Kasumi-1 (cell line): Measurements from ENCODE around the gene CUX1.
"Not testable (repeated sequence)": the region's sequence is repeated elsewhere in the genome, so short reads cannot be mapped to it uniquely, and the experiment has no call there.

ENCODE experiments used
- DNase-seq, 2 experiments: peaks; one replicate each; lab custom pipeline; 2025; lab: John Stamatoyannopoulos, UW

Gene CUX1

GRCh38 chr7:102146122-102146521 lies 328.7 kb downstream of the CUX1 start:
- DNase-seq: no peak

DNA sequence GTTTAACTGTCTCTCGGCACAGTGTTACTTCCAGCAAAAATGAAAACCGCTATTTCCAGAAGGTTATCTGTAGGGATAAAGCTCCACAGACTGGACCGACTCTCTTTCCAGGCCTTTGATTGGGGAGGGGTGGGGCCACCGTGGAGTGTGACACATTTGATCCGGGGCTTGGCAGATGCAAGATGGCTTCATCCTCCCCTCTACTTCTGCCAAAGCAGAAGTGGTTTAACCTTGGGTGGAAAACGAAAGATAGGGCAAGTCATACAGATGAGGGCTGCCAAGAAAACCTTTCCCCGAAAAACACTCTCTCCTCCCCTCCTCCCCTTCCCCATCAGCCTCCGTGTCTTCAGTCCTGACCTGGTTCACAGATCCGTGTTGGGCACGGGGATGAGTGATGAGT lies 329.6 kb downstream of the CUX1 start:
- peak; percentile 3 to 10 for DNase-seq

DNA sequence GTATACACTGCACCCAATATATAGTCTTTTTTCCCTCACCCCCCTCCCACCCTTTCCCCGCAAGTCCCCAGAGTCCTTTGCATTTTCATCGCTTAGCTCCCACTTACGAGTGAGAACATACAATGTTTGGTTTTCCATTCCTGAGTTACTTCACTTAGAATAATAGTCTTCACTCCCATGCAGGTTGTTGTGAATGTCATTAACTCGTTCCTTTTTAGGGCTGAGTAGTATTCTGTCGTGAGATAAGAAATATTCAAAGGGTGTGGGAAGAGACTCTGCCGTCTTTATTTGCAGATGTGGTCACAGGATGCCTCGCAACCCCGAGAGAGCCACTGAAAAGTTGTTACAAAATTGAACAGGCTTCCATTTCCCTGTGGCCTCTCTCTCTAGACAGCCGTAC lies 331.4 kb downstream of the CUX1 start:
- no peak for DNase-seq

DNA sequence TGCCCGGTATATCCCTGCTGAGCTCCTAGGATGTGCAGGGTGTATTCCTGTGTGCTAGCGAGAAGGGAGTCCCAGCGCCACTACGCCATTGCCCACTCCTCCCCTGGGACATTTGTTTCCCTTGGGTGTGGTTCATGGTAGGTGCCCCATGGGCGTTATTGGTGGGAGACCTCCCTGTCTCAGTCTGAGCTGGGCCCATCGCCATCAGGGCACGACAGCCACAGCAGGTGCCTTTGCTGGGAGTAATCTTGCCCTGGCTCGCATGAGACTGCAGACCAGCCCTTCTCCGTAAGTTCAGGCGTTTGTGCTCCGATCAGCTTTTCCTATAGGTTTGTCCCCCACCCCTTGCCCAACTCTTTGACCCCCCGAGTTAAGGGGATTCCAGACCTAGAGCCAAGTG lies 332.0 kb downstream of the CUX1 start:
- no peak for DNase-seq

DNA sequence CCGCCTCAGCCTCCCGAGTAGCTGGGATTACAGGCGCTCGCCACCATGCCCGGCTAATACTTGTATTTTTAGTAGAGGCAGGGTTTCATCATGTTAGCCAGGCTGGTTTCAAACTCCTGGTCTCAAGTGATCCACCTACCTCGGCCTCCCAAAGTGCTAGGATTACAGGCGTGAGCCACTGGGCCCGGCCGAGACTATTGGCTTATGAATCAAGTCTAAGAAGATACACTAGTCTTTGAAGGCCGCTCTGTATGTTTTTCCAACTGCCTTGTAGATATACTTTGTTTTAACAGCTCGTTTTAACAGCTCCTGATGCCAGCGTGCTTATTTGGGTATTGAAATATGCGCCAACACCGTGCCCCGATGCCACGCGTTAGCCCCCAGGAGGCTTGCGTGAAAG lies 332.8 kb downstream of the CUX1 start:
- DNase-seq: no peak

DNA sequence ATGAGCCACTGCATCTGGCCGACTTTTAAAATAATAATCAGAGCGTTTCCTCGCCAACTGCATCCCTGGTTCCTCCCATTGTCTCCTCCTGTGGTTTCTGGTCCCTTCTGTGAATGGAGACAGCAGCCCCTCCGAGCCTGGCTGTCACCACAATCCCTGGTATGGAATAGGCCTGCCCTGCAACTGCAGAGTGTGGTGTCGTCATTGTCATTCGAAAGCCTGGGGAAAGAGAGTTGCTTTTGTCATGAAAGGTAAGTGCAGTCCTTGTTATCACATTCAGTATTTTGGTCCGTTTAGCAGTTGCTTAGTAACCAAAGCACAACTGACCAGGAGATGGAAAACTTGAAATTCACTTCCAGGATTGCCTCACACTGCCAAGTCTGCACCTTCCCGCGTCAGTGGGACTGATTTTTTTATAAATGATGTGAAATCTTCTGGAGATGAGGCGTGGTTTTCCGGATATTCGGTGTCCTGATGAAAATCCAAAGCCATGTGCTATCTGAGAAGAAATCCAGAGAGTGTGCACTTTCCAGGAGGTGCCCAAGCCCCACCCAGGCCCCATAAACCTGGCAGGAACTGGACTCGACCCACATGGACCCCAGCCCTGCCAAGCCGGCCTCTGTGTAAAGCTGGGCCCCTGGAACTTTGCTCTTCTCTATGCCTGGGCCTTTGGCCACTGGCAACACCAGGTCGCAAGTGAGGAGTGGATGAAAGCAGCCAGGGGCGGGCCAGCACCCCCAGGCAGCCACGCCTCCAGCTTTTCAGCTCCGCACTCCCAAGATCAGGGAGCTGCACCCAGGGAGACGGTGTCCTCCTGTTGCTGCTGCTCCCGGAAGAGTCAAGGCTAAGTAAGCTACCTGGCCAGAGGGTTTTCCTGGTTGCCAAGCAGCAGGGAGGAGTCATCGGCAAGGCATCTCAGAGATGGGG lies 335.5 kb downstream of the CUX1 start:
- DNase-seq: no peak

DNA sequence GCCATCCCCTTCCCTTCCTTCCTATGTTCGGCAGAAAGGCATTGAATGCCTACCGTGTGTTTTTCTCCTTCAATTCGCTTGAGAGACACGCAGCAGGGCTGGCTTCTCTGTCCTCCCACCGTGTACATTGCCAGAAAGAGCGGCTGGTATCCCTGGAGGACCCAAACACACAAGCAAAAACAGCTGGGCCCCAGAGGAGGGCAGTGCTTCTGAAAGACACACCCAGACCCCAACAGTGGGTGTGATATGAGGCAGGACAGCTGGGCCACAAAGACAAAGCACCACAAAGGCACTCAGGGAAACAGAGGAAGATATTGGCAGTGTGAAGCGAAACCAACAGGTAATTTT lies 336.1 kb downstream of the CUX1 start:
- DNase-seq: no peak

DNA sequence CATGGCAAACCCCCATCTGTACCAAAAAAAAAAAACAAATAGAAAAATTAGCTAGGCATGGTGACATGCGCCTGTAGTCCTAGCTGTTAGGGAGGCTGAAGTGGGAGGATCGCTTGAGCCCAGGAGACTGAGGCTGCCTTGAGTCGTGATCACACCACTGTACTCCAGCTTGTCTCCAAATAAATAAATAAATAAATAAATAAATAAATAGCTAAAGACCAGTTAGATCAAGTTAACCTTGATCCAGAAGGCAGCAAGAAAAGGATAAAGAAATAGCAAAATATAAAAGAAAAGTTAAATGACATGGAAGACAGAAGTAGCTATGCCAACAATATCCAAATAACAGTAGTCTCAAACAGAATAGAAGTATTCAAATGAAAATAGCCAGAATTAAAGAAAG lies 337.0 kb downstream of the CUX1 start:
- DNase-seq: no peak

DNA sequence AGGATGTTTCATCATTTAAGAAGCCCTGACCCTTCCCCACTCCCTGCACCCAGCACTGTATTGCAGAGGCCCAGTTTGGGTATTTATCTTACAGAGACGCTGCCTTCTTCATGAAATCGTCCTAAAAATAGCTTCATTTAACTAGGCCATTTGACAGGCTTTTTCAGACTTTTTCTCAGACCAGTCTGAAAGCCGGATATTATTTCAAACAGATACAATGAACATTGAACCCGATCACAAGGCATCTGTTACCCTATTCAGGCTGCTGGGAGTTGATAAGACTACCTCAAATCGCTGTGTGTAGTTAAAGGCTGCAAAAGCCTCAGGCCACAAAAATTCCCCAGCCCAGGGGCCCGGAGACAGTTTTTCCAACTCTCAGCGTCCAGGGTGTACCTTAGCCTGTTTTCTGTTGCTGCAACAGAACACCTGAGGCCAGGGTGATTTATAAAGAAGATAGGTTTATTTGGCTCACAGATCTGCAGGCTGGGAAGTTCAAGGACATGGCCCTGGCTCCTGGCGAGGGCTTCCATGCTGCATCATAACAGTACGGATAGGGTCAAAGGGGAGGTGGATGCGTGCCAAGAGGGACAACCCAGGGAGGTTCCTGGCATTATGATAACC lies 338.5 kb downstream of the CUX1 start:
- no peak for DNase-seq

GRCh38 chr7:102156867-102157266 lies 339.4 kb downstream of the CUX1 start:
- no peak for DNase-seq

GRCh38 chr7:102165136-102165535 lies 347.7 kb downstream of the CUX1 start:
- no peak for DNase-seq

DNA sequence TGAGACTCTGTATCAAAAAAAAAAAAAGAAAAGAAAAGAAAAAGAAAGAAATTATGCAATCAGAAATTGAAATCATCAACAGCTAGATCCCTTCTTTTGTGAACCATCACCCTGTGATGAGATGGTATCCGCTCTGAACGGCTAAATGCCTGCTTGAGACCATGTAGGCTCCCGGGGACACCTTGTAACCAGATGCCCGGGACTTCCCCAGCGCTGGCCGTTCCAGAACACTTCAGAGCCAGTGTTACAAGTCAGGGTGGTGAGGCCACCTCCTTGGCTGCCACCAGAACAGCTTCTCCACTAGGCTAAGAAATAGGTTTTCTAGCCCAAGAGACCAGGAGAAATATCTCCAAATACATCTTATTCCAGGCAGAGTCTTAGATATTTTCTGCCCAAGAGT lies 349.8 kb downstream of the CUX1 start:
- no peak for DNase-seq

- DNase-seq: no peak
Measured at GRCh38 chr7:102169651-102170392, 352.4 kb downstream of the CUX1 start.

- no peak for DNase-seq
Measured at GRCh38 chr7:102170393-102170970, 353.1 kb downstream of the CUX1 start.

DNA sequence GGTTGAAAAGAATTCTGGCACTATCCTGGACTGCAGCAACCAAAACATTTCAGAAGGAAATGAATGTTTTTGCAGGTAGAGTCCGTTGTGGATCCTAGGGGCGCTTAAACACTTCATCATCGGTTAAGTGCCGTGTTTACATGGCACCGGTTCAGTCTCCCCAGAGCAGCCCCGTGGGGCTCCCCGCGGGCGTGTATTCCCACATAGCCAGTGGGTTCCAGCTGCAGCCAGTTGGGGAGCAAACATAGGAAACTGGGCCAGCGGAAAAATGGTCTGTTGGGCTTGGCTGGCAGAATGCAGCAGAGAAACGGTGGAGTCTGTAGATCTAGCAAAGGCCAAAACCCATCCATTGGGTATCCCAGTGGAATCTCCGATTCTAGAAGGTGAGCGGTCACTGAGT lies 356.2 kb downstream of the CUX1 start:
- DNase-seq: no peak

DNA sequence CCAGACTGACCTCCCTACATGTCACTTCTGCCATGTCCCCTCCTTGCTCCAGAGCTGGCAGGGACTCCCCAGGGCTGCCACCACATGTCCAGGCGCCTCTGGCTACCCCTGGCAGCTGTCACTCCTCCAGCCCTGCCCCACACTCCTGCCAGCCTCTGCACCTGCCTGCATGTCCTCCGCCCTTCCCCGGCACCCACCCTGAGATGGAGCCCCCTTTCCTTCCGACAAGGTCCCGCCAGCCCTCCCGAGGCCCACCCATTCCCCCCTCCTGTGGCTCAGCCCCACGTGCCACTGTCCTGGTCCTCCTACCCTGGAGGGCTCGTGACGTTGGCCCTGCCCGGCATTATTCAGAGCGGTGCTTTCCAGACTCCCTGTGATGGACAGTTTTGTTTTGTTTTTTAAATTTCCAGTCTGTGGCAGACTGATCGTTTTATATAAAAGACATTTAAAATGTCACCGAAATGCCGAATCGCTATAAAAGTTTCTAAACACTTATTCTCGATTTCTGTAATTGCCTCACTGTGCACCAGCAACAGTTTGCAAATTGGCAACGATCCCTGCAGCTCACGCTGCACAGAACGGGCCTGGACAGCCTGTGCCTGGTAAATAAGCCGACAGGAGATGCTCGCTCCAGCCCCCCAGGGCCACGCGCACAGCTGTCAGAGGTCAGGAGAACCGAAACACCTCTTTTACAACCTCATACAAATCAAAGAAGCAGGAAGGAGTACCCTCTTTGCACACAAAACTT lies 358.2 kb downstream of the CUX1 start:
- no peak for DNase-seq

GRCh38 chr7:102178410-102178809 lies 361.0 kb downstream of the CUX1 start:
- DNase-seq: no peak

DNA sequence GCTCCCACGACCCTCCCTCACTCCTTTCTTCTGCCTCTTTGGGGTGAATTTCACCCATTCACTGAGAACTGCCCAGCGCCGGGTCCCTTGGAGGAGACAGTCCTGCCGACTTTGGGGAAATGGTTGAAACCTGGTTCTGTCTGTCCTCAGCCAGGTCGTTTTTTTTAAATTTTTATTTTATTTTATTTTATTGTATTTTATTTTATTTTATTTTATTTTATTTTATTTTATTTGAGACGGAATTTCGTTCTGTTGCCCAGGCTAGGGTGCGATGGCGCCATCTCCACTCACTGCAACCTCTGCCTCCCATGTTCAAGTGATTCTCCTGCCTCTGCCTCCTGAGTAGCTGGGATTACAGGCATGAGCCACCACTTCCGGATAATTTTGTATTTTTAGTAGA lies 363.3 kb downstream of the CUX1 start:
- no peak for DNase-seq

DNA sequence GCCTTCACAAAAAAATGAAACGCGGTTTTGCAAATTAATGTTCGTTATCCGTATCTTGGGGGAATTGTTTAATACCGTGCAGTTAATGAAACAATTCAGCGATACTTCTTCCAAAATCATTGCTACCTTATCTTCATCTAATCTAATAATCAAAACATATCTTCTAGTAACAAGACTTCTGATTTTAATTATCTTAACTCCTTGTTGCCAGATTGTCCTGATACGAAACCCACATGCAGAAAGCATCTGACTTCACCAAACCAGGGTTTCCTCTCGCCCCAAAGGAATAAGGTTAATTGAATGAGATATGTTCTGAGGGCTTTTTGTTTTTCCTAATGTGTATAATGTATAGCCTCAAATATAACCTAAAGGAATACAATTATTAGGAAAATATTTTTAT lies 364.1 kb downstream of the CUX1 start:
- DNase-seq: no peak

DNA sequence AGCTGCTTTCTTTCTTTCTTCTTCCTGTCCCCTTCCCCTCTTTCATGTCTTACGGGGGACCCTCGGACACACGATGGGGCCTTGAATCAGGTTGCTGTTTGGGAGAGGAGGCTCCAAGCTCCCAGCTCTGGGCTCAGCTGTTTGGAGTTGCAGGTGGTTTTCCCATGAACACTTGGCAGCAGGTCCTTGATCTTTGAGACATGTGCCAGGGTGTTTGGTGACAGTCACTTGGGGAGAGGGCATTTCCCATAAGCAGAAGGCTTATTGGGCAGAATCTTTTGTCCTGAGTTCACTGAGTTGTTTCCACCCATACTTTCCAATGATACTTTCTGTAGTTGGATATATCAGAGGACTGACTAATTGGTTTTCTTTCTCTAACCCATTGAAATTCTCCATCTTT lies 364.6 kb downstream of the CUX1 start:
- no peak for DNase-seq

- DNase-seq: not testable (repeated sequence)
Measured at GRCh38 chr7:102183848-102184247, 366.4 kb downstream of the CUX1 start.

- no peak for DNase-seq
Measured at GRCh38 chr7:102184303-102184702, 366.9 kb downstream of the CUX1 start.
